Neuron (in vitro differentiated cells): ENCODE results near the gene CLDN11.

Experiments used
- H2AFZ ChIP-seq: one replicate; pipeline ENCODE4 v1.6.1; 2013; ENCODE audit warnings: low read depth, mild to moderate bottlenecking, inconsistent platforms, low read length, moderate library complexity
- H3K27me3 ChIP-seq: one replicate; pipeline ENCODE4 v1.6.1; 2013; ENCODE audit warnings: low read length; ENCODE audit not compliant: insufficient read depth
- H3K36me3 ChIP-seq: one replicate; pipeline ENCODE4 v1.6.1; 2013; ENCODE audit warnings: low read length; ENCODE audit not compliant: insufficient read depth
- H3K4me1 ChIP-seq: one replicate; pipeline ENCODE4 v1.6.1; 2013; ENCODE audit warnings: low read length; ENCODE audit not compliant: insufficient read depth
- H3K4me3 ChIP-seq: 2 replicates; pipeline ENCODE4 v1.5.1; 2013; ENCODE audit warnings: mild to moderate bottlenecking, low read length, moderate library complexity
- H3K9me3 ChIP-seq: one replicate; pipeline ENCODE4 v1.6.1; 2013; ENCODE audit warnings: low read length

Gene CLDN11

GRCh38 chr3:170418422-170419398, at the start of gene CLDN11:
Gene CLDN11 (plus strand): TSS chr3:170418868. CDS start chr3:170419067, 199 bp downstream.
- Histone ChIP-seq H3K4me1 (no peaks in the 10 kb centered on the region), H3K27me3 (no peaks in the 10 kb centered on the region)

GRCh38 chr3:170368921-170369320, 49.7 kb upstream of the CLDN11 start:
- Histone ChIP-seq H3K4me1 (peaks cover 7% of the 10 kb centered on the region), H3K36me3 (peaks cover 7% of the 10 kb centered on the region), H2AFZ (no peak overlapping the region), H3K4me3 (no peak overlapping the region), H3K9me3 (peaks cover 1% of the 10 kb centered on the region), H3K27me3 (no peaks in the 10 kb centered on the region)

More at GRCh38 chr3:170418422-170419398, at the start of gene CLDN11:
- H3K4me3 ChIP-seq, result no peak within 1 kb of the TSS
- no peaks in the 10 kb centered on the region for H3K36me3 ChIP-seq
- H2AFZ ChIP-seq, result no peak within 1 kb of the TSS
- H3K9me3 ChIP-seq, result peaks cover 3% of the 10 kb centered on the region

- Histone ChIP-seq H3K4me3 (no peak overlapping the region), H3K36me3 (peaks cover 1% of the 10 kb centered on the region), H2AFZ (no peak overlapping the region)
Measured at GRCh38 chr3:170372190-170372879, 46.3 kb upstream of the CLDN11 start.

GRCh38 chr3:170383567-170383966, 35.1 kb upstream of the CLDN11 start:
- H3K4me1 ChIP-seq, result no peaks in the 10 kb centered on the region
- H2AFZ ChIP-seq, result no peak overlapping the region
- peaks cover 6% of the 10 kb centered on the region for H3K9me3 ChIP-seq
- H3K36me3 ChIP-seq, result peaks cover 45% of the 10 kb centered on the region
- H3K4me3 ChIP-seq, result no peak overlapping the region
- no peaks in the 10 kb centered on the region for H3K27me3 ChIP-seq

More at GRCh38 chr3:170372190-170372879, 46.3 kb upstream of the CLDN11 start:
- H3K27me3 ChIP-seq, result no peaks in the 10 kb centered on the region
- peaks cover 1% of the 10 kb centered on the region for H3K9me3 ChIP-seq
- peaks cover 7% of the 10 kb centered on the region for H3K4me1 ChIP-seq

GRCh38 chr3:170386468-170386867, 32.2 kb upstream of the CLDN11 start:
- H3K4me1 ChIP-seq, result no peaks in the 10 kb centered on the region
- peaks cover 6% of the 10 kb centered on the region for H3K9me3 ChIP-seq
- H3K36me3 ChIP-seq, result peaks cover 43% of the 10 kb centered on the region
- no peak overlapping the region for H3K4me3 ChIP-seq
- H3K27me3 ChIP-seq, result no peaks in the 10 kb centered on the region
- no peak overlapping the region for H2AFZ ChIP-seq

GRCh38 chr3:170387950-170388349, 30.7 kb upstream of the CLDN11 start:
- no peaks in the 10 kb centered on the region for H3K4me1 ChIP-seq
- H3K4me3 ChIP-seq, result no peak overlapping the region
- H3K9me3 ChIP-seq, result peaks cover 6% of the 10 kb centered on the region
- H3K36me3 ChIP-seq, result peaks cover 44% of the 10 kb centered on the region
- H2AFZ ChIP-seq, result no peak overlapping the region
- H3K27me3 ChIP-seq, result no peaks in the 10 kb centered on the region

GRCh38 chr3:170391108-170391507, 27.6 kb upstream of the CLDN11 start:
- no peak overlapping the region for H3K4me3 ChIP-seq
- peaks cover 28% of the 10 kb centered on the region for H3K36me3 ChIP-seq
- no peaks in the 10 kb centered on the region for H3K27me3 ChIP-seq
- H3K4me1 ChIP-seq, result no peaks in the 10 kb centered on the region
- peaks cover 6% of the 10 kb centered on the region for H3K9me3 ChIP-seq
- H2AFZ ChIP-seq, result no peak overlapping the region

- Histone ChIP-seq H3K9me3 (no peaks in the 10 kb centered on the region), H3K4me1 (no peaks in the 10 kb centered on the region), H3K27me3 (no peaks in the 10 kb centered on the region), H3K4me3 (no peak overlapping the region), H2AFZ (no peak overlapping the region), H3K36me3 (peaks cover 2% of the 10 kb centered on the region)
Measured at GRCh38 chr3:170397685-170398084, 21.0 kb upstream of the CLDN11 start.

- Histone ChIP-seq H3K36me3 (no peaks in the 10 kb centered on the region), H3K4me1 (no peaks in the 10 kb centered on the region), H3K27me3 (no peaks in the 10 kb centered on the region)
Measured at GRCh38 chr3:170405101-170405500, 13.6 kb upstream of the CLDN11 start.

GRCh38 chr3:170410428-170411029, 8.1 kb upstream of the CLDN11 start:
- H3K9me3 ChIP-seq, result no peaks in the 10 kb centered on the region
- no peak overlapping the region for H2AFZ ChIP-seq

More at GRCh38 chr3:170405101-170405500, 13.6 kb upstream of the CLDN11 start:
- H3K4me3 ChIP-seq, result no peak overlapping the region
- no peak overlapping the region for H2AFZ ChIP-seq
- no peaks in the 10 kb centered on the region for H3K9me3 ChIP-seq

GRCh38 chr3:170413291-170413690, 5.4 kb upstream of the CLDN11 start:
- H3K9me3 ChIP-seq, result no peaks in the 10 kb centered on the region
- no peak overlapping the region for H3K4me3 ChIP-seq
- H3K36me3 ChIP-seq, result no peaks in the 10 kb centered on the region
- no peaks in the 10 kb centered on the region for H3K4me1 ChIP-seq
- H3K27me3 ChIP-seq, result no peaks in the 10 kb centered on the region
- H2AFZ ChIP-seq, result no peak overlapping the region

More at GRCh38 chr3:170410428-170411029, 8.1 kb upstream of the CLDN11 start:
- H3K27me3 ChIP-seq, result no peaks in the 10 kb centered on the region
- H3K4me1 ChIP-seq, result no peaks in the 10 kb centered on the region
- H3K4me3 ChIP-seq, result no peak overlapping the region
- no peaks in the 10 kb centered on the region for H3K36me3 ChIP-seq

GRCh38 chr3:170414202-170414663, 4.4 kb upstream of the CLDN11 start:
- Histone ChIP-seq H2AFZ (no peak overlapping the region), H3K4me3 (no peak overlapping the region), H3K4me1 (no peaks in the 10 kb centered on the region), H3K36me3 (no peaks in the 10 kb centered on the region), H3K9me3 (no peaks in the 10 kb centered on the region), H3K27me3 (no peaks in the 10 kb centered on the region)

GRCh38 chr3:170417090-170417489, 1.6 kb upstream of the CLDN11 start:
- Histone ChIP-seq H3K9me3 (peaks cover 3% of the 10 kb centered on the region), H3K4me3 (no peak overlapping the region), H3K4me1 (no peaks in the 10 kb centered on the region), H3K36me3 (no peaks in the 10 kb centered on the region), H2AFZ (no peak overlapping the region), H3K27me3 (no peaks in the 10 kb centered on the region)
